ENCODE data around the gene RBFOX2.

Gene RBFOX2

GRCh38 chr22:35866651-35867050 is 162.0 kb downstream of the RBFOX2 start:
- DNase-seq (ENCODE audit: low read depth in 2 of 2): no peak

DNA sequence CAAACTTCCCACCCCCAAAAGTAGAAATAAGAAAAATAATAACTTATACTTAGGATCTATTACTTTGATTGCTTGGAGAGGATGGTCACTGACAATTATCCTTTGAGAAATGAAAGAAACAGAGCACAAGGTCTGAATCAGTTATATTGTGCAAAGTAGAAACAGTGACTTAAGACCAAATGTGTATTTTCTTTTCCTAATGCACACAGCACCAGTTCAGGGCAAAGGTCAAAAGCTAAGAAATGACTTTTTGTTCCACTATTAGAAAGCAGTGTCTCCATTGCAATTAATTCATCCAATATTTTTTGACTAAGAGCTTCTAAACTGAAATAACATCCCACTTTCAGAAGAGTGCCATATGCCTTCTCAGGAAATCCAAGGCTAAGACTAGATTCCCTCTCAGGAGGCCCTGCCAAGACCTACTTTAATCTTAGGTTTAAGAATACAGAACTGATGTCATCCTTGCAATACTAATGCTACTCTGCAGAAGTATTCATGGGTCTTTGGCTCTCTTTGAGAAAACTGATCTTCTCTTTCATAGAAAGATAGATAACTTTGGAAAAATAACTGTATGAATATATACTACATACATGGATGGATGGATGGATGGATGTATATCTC is 164.0 kb downstream of the RBFOX2 start:
- no peak for DNase-seq (ENCODE audit: low read depth in 2 of 2)

- no peak for DNase-seq (ENCODE audit: low read depth in 2 of 2)
These were observed 165.2 kb downstream of the RBFOX2 start for GRCh38 chr22:35863432-35863831.

- no peak for DNase-seq (ENCODE audit: low read depth in 2 of 2)
These were observed 165.9 kb downstream of the RBFOX2 start for GRCh38 chr22:35862697-35863096.

GRCh38 chr22:35861451-35861850 is 167.2 kb downstream of the RBFOX2 start:
- no peak for DNase-seq (ENCODE audit: low read depth in 2 of 2)

- no peak for DNase-seq (ENCODE audit: low read depth in 2 of 2)
These were observed 167.8 kb downstream of the RBFOX2 start for GRCh38 chr22:35860837-35861236.

- no peak for DNase-seq (ENCODE audit: low read depth in 2 of 2)
These were observed 168.4 kb downstream of the RBFOX2 start for GRCh38 chr22:35860087-35860733.

DNA sequence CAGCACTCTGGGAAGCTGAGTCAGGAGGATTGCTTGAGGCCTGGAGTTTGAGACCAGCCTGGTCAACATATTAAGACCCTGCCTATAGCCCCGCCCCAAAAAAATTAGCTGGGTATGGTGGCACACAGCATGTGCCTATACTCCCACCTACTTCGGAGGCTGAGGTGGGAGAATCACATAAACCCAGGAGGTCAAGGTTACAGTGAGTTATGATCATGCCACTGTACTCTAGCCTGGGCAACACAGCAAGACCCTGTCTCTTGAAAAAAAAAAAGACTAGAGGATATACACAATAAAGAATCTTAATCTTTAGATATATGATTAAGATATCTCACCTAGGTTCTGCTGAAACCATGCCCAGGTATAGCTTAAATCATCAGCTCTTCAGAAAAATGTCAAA is 174.3 kb downstream of the RBFOX2 start:
- no peak for DNase-seq (ENCODE audit: low read depth in 2 of 2)

GRCh38 chr22:35852076-35852475 is 176.5 kb downstream of the RBFOX2 start:
- DNase-seq (ENCODE audit: low read depth in 2 of 2): no peak

DNA sequence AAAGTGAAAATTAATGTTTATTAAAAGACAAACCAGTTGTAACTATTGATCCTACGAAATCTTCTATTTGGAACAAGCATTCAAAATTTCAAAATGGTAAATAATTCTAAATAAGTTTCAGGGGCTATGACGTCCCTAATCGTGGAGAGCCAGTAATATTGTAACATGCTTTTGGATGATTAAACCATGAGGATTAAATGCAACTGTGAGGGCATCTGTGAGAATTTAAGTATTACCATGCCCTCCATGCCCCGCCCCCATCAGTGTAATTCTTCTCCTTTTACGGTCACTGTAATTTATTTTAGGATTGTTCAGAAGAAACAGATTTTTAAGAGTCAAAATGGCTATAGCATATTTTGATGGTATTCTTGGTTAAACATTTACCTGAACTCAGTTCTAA is 177.8 kb downstream of the RBFOX2 start:
- no peak for DNase-seq (ENCODE audit: low read depth in 2 of 2)

DNA sequence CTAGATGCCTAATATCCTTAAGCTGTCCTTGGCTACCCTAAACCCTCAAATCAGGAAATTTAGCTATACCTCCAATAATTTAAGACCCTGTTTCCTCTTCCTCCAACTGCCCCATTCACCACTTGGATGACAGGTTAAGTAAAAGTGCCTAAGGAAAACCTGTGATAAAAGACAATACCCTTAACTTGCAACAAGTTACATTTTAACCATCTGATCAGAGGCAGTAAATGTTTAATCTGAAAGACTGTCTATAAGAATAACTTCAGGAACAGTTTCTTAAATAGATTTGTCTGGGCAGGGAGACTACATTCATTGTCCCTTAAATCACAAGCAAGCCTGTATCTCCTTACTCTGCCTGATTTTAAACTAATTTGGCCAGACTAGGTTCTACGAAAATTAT is 181.8 kb downstream of the RBFOX2 start:
- DNase-seq (ENCODE audit: low read depth in 2 of 2): no peak

DNA sequence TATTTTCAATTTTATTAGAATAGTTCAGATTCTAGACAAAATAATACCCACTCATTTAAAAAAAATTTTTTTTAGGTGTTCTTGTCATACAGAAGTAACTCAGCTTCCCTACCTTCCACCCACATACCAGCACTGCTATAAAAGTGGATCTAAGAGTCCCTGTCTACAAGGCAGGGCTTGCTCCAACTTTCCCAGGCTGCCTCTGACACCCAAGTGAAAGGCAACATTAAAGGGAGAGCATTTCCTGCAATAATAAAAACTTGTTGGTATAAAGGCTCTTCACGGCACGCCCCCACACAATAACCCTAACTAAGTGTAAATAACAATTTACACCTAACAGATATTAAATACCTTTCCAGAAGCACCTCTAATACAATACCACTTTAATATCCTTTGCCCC is 183.7 kb downstream of the RBFOX2 start:
- DNase-seq (ENCODE audit: low read depth in 2 of 2): no peak

GRCh38 chr22:35842954-35843353 is 185.7 kb downstream of the RBFOX2 start:
- DNase-seq (ENCODE audit: low read depth in 2 of 2): no peak

GRCh38 chr22:35842519-35842913 is 186.1 kb downstream of the RBFOX2 start:
- no peak for DNase-seq (ENCODE audit: low read depth in 2 of 2)

DNA sequence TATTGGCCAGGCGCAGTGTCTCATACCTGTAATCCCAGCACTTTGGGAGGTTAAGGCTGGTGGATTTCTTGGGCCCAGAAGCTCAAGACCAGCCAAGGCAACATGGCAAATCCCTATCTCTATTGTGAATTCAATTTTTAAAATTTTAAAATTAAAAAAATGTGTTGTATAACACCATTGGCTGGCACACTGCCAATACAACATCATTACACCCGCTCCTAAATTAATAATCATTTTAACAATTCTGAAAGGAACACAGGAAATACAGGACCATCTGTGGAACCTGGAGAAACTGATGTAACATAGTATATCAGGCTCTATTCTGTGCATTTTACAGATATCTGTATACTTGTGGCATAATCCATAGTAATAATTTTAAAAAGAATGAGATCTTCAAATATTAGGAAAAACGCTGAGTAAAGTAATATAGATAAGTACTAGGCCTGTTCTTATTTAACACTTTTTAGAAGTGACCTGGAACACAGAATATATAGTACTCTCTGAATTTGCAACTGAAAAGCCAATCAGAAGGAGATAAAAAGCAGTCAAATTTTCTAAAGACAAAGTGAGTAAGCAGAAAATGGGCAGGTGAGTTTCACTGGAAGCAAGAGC is 186.6 kb downstream of the RBFOX2 start:
- no peak for DNase-seq (ENCODE audit: low read depth in 2 of 2)

- DNase-seq (ENCODE audit: low read depth in 2 of 2): no peak
These were observed 188.3 kb downstream of the RBFOX2 start for GRCh38 chr22:35840302-35840739.

DNA sequence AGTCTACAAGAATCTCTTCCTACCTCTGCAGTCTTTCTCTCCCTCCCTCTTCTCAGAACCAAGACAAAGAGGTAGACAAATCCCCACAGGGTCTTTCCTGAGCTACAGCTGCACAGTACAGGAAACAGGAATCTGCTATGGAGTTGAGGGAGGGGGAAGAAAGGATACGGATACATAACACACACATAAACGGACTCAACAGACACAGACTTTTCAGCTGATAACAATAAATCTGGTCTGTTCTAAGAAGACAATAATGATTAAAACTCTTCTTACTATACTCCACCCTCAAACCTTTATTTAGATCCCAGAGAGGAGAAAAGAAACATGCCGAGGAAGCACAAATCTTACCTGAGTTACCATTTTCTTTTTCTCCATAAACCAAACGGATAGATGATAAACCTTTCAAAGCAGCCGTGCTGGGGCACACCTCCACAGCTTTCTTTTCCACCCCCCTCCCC is 188.8 kb downstream of the RBFOX2 start:
- DNase-seq (ENCODE audit: low read depth in 2 of 2): no peak

DNA sequence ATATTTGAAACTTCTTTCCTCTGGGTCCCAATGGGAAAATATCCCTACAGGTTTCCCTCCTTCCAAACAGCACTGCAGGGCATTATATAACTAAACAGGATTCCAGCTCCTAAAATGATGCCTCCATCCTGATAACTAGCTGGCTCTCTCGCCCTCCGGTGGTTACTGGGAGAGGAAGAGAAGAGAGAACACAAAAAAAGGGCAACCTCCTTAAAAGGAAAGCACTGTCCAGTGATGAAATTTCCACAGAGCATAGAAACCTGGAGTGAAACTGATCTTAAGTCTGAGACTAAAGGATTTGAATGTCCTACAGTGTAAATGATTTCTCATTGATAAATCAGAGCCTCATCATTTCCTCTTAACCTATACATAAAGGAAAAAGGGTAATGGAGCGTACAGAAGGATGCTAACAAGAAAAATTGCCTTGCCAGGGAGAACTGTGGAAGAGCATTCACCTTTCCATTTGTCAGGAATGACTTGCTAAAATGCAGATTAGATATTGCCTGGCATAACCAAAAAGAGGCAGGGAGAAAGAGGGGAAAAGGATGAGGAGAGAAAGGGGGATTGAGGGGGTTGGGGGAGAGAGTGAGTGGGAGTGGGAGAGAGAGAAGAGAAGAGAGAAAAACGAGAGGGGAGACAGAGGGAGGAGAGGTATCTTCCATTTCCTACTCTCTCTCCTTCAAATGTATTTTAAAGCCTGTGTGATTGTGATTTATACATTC is 189.6 kb downstream of the RBFOX2 start:
- no peak for DNase-seq (ENCODE audit: low read depth in 2 of 2)

GRCh38 chr22:35837101-35837727 is 191.4 kb downstream of the RBFOX2 start:
- DNase-seq (ENCODE audit: low read depth in 2 of 2): no peak

- no peak for DNase-seq (ENCODE audit: low read depth in 2 of 2)
These were observed 192.5 kb downstream of the RBFOX2 start for GRCh38 chr22:35835998-35836691.

- DNase-seq (ENCODE audit: low read depth in 2 of 2): no peak
These were observed 193.2 kb downstream of the RBFOX2 start for GRCh38 chr22:35835267-35835997.
